SK-N-SH (cell line): ENCODE results near the gene ST3GAL2. TPM values are rescaled to one million over a fixed set of nuclear protein-coding genes. Genes with fewer than 3 reads are reported as not detected.
A peak's percentile ranks its signal among the peaks of the same experiment; 100 is the strongest.

Experiments used
- CTCF ChIA-PET: fragments of 300-600, 350-600 bp; formaldehyde crosslinking; extraction: SDS; loops from one replicate; lab custom pipeline; 2021; lab: Yijun Ruan, JAX
- POLR2A ChIA-PET: fragments of 350-600 bp; sonication (Branson Sonifier 250); formaldehyde crosslinking; extraction: SDS; loops from one replicate; lab custom pipeline; 2020; ENCODE audit warnings: antibody characterized with exemption, inconsistent platforms; lab: Yijun Ruan, JAX
- DNase-seq: peaks from one replicate; pipeline ENCODE4 v3.0.0; 2012
- H2AFZ ChIP-seq: fragments of 200-600 bp; sonication (generic); 2 replicates; pipeline ENCODE4 v1.8.1; 2016; ENCODE audit warnings: antibody characterized with exemption, mild to moderate bottlenecking, low read depth
- H3F3A ChIP-seq: fragments of 200-600 bp; sonication (generic); replicated peaks from 2 replicates; pipeline ENCODE3; 2016; ENCODE audit warnings: antibody characterized with exemption, mild to moderate bottlenecking; ENCODE audit not compliant: insufficient read depth
- H3K27ac ChIP-seq, 2 experiments: fragments of 200-500 bp in 1 of 2; fragments of 200-600 bp in 1 of 2; sonication (Bioruptor generic) in 1 of 2; sonication (generic), shearing (Covaris generic) in 1 of 2; 2 replicates each; pipeline versions ENCODE4 v1.5.1 to v1.6.1; 2014 to 2016; ENCODE audit warnings: low read depth in 2 of 2, inconsistent platforms in 1 of 2, low read length in 1 of 2, mild to moderate bottlenecking in 1 of 2, mixed read lengths in 1 of 2
- H3K27me3 ChIP-seq: fragments of 200-600 bp; sonication (generic), shearing (Covaris generic); 2 replicates; pipeline ENCODE4 v1.6.1; 2016; ENCODE audit warnings: mixed run types; ENCODE audit not compliant: insufficient read depth
- H3K36me3 ChIP-seq, 2 experiments: fragments of 200-500 bp in 1 of 2; fragments of 200-600 bp in 1 of 2; sonication (Bioruptor generic) in 1 of 2; sonication (generic) in 1 of 2; replicated peaks in 1 of 2; 2 replicates each; pipeline versions ENCODE3 to v1.5.1; 2014 to 2016; ENCODE audit warnings: low read length in 1 of 2, mild to moderate bottlenecking in 1 of 2; ENCODE audit not compliant: insufficient read depth in 2 of 2, control insufficient read depth in 1 of 2
- H3K4me1 ChIP-seq, 2 experiments: fragments of 200-500 bp in 1 of 2; fragments of 200-600 bp in 1 of 2; sonication (Bioruptor generic) in 1 of 2; sonication (generic), shearing (Covaris generic) in 1 of 2; 2 replicates each; pipeline versions ENCODE4 v1.5.1 to v1.6.1; 2014 to 2016; ENCODE audit warnings: low read depth in 1 of 2, low read length in 1 of 2, mixed run types in 1 of 2; ENCODE audit not compliant: insufficient read depth in 2 of 2, control insufficient read depth in 1 of 2
- H3K4me2 ChIP-seq: fragments of 200-600 bp; sonication (generic), shearing (Covaris generic); 2 replicates; pipeline ENCODE4 v1.6.1; 2017; ENCODE audit warnings: mixed run types
- H3K4me3 ChIP-seq, 2 experiments: fragments of 200-500 bp in 1 of 2; fragments of 200-600 bp in 1 of 2; sonication (Bioruptor generic) in 1 of 2; sonication (generic), shearing (Covaris generic) in 1 of 2; 2 replicates each; pipeline versions ENCODE4 v1.5.1 to v1.8.1; 2014 to 2016; ENCODE audit warnings: low read depth in 2 of 2, inconsistent platforms in 1 of 2, low read length in 1 of 2, mild to moderate bottlenecking in 1 of 2, mixed read lengths in 1 of 2, moderate library complexity in 1 of 2
- H3K79me2 ChIP-seq: fragments of 200-600 bp; sonication (generic); 2 replicates; pipeline ENCODE4 v1.8.1; 2017; ENCODE audit warnings: mild to moderate bottlenecking; ENCODE audit not compliant: insufficient read depth
- H3K9ac ChIP-seq: fragments of 200-600 bp; sonication (generic); 2 replicates; pipeline ENCODE4 v1.6.1; 2017; ENCODE audit warnings: mixed run types
- H3K9me2 ChIP-seq: fragments of 200-600 bp; sonication (generic); 2 replicates; pipeline ENCODE4 v1.6.1; 2017; ENCODE audit warnings: mixed run types
- H3K9me3 ChIP-seq: fragments of 200-600 bp; sonication (generic); 2 replicates; pipeline ENCODE4 v1.6.1; 2017; ENCODE audit warnings: mixed run types, mild to moderate bottlenecking, moderate library complexity
- H4K20me1 ChIP-seq: fragments of 200-600 bp; sonication (generic); 2 replicates; pipeline ENCODE4 v1.6.1; 2017; ENCODE audit warnings: mild to moderate bottlenecking, mixed run types; ENCODE audit not compliant: insufficient read depth
- CHD2 ChIP-seq: fragments of 150-350 bp; IDR thresholded peaks from 2 replicates; pipeline ENCODE4 v1.6.1; 2018; ENCODE audit warnings: low read length; ENCODE audit not compliant: partially characterized antibody
- CTCF ChIP-seq: fragments of 200-600 bp; sonication (generic); IDR thresholded peaks from 2 replicates; pipeline ENCODE4 v1.6.1; 2017; ENCODE audit warnings: antibody characterized with exemption, mild to moderate bottlenecking, moderate library complexity
- ELF1 ChIP-seq: IDR thresholded peaks from 2 replicates; pipeline ENCODE4 v1.4.0; 2012
- FOSL2 ChIP-seq: IDR thresholded peaks from 2 replicates; pipeline ENCODE4 v1.4.0; 2012; ENCODE audit warnings: low read depth, mild to moderate bottlenecking, moderate library complexity, borderline replicate concordance
- IRF3 ChIP-seq: fragments of 150-350 bp; IDR thresholded peaks from 2 replicates; pipeline ENCODE4 v1.6.1; 2016; ENCODE audit warnings: mild to moderate bottlenecking, low read depth, low read length
- JUND ChIP-seq: IDR thresholded peaks from 2 replicates; pipeline ENCODE4 v1.4.0; 2012
- MAX ChIP-seq: IDR thresholded peaks from 2 replicates; pipeline ENCODE4 v1.4.0; 2012; ENCODE audit warnings: low read depth
- MXI1 ChIP-seq: IDR thresholded peaks from 2 replicates; pipeline ENCODE4 v1.6.1; 2012; ENCODE audit warnings: mild to moderate bottlenecking, low read depth, low read length, improper control_type of control experiment
- POLR2AphosphoS5 ChIP-seq: IDR thresholded peaks from 2 replicates; pipeline ENCODE4 v1.6.1; 2012; ENCODE audit warnings: low read depth, low read length
- RAD21 ChIP-seq: IDR thresholded peaks from 2 replicates; pipeline ENCODE4 v1.6.1; 2012; ENCODE audit warnings: mild to moderate bottlenecking, low read length
- RCOR1 ChIP-seq: fragments of 150-350 bp; IDR thresholded peaks from 2 replicates; pipeline ENCODE4 v1.6.1; 2017; ENCODE audit warnings: antibody characterized with exemption, low read length
- SMC3 ChIP-seq: IDR thresholded peaks from 2 replicates; pipeline ENCODE4 v1.6.1; 2012; ENCODE audit warnings: low read depth, low read length, improper control_type of control experiment
- TAF1 ChIP-seq: IDR thresholded peaks from 2 replicates; pipeline ENCODE4 v1.6.1; 2012; ENCODE audit warnings: low read depth, mild to moderate bottlenecking, low read length, moderate library complexity, borderline replicate concordance
- TCF12 ChIP-seq: IDR thresholded peaks from 2 replicates; pipeline ENCODE4 v1.4.0; 2012
- USF1 ChIP-seq: IDR thresholded peaks from 2 replicates; pipeline ENCODE4 v1.4.0; 2012; ENCODE audit warnings: low read depth, borderline replicate concordance
- YY1 ChIP-seq: IDR thresholded peaks from 2 replicates; pipeline ENCODE4 v1.4.0; 2012; ENCODE audit warnings: low read depth, mild to moderate bottlenecking
- WGBS: methylation state at CpG from one replicate; pipeline ENCODE4 v1.1.6; 2017; ENCODE audit warnings: low lambda C conversion rate; 5-methylcytosine and 5-hydroxymethylcytosine counted together
- polyA plus RNA-seq, 3 experiments: library from polyadenylated mRNA; depleted of rRNA; stranded (reverse); fragments of >200 nt; gene quantifications; 2 replicates each; pipeline ENCODE4 v1.2.3, GENCODE V29; 2012

ST3GAL2 gene
- polyA plus RNA-seq, 1 of the 3 experiments (the other 2 are of a cell fraction): 19.9 TPM

- Histone ChIP-seq H3K79me2 (peaks cover 32% of the 10 kb centered on the region), H3K4me2 (peak overlapping the region; percentile 95), H3K27ac (peak overlapping the region; percentile 74 to 77; a peak in 3 of 4 replicates), H3K36me3 (peaks cover 7 to 35% of the 10 kb centered on the region in 2 experiments), H3K9ac (no peak overlapping the region), H3K9me3 (no peaks in the 10 kb centered on the region), H3K27me3 (no peaks in the 10 kb centered on the region), H2AFZ (peak overlapping the region; percentile 77; the same call in 1 of the 2 replicates), H3F3A (peaks cover 24% of the 10 kb centered on the region), H3K4me1 (peaks cover 6 to 8% of the 10 kb centered on the region in 2 experiments; a peak in 2 of 4 replicates), H3K4me3 (peak overlapping the region in 1 of 2 experiments; percentile 44; a peak in 3 of 4 replicates)
- POLR2A ChIA-PET: interaction anchor here (0.7 to 2.8 kb wide), 23 partner anchors 10 to 297 kb away, joined by 3 to 22 read pairs (median 4); partner anchors contain the start of genes AARS1, DDX19A, FCSK and ST3GAL2
- CTCF ChIA-PET: interaction anchor here (0.7 to 2.4 kb wide), 8 partner anchors 10 to 89 kb away, joined by 3 to 15 read pairs (median 4); partner anchors contain the start of genes FCSK and ST3GAL2
- no peak for DNase-seq
- 34% methylated on average over 23 of the region's 47 CpGs for WGBS
- TF ChIP-seq TCF12 (peak; percentile 18; the same call in 1 of the 2 replicates), RAD21 (no peak), MAX (no peak; the same call in 1 of the 2 replicates), POLR2AphosphoS5 (0 out of 2 replicates have a peak, but pooled peaks have one; percentile 21), CTCF (no peak), FOSL2 (no peak)
- TF ChIP-seq, all 33 proteins: peak for 2
- Histone ChIP-seq H3K9me2 (no peaks in the 10 kb centered on the region), H4K20me1 (no peaks in the 10 kb centered on the region)
Measured at GRCh38 chr16:70381604-70382342, 57.1 kb downstream of the ST3GAL2 start.

GRCh38 chr16:70380919-70381603 is 57.8 kb downstream of the ST3GAL2 start:
- 0% methylated on average over 6 of the region's 52 CpGs for WGBS
- CTCF ChIA-PET: interaction anchor here (0.7 to 2.4 kb wide), 13 partner anchors 9 to 138 kb away, joined by 3 to 15 read pairs (median 4); partner anchors contain the start of genes FCSK and ST3GAL2
- Histone ChIP-seq H3K79me2 (peaks cover 32% of the 10 kb centered on the region), H3K9ac (peak overlapping the region; percentile 78), H4K20me1 (no peaks in the 10 kb centered on the region), H3K9me3 (no peaks in the 10 kb centered on the region), H3K27me3 (no peaks in the 10 kb centered on the region), H3K9me2 (no peaks in the 10 kb centered on the region), H3K27ac (peak overlapping the region; percentile 77 to 85), H3K4me3 (peak overlapping the region; percentile 65 to 72), H3F3A (peaks cover 31% of the 10 kb centered on the region), H3K4me1 (peaks cover 6 to 8% of the 10 kb centered on the region in 2 experiments; a peak in 2 of 4 replicates), H3K36me3 (peaks cover 11 to 36% of the 10 kb centered on the region in 2 experiments), H2AFZ (peak overlapping the region; percentile 77; the same call in 1 of the 2 replicates), H3K4me2 (peak overlapping the region; percentile 95)
- DNase-seq: peak; percentile 97
- POLR2A ChIA-PET: interaction anchor here (0.7 to 2.8 kb wide), 25 partner anchors 11 to 390 kb away, joined by 3 to 22 read pairs (median 4); partner anchors contain the start of genes AARS1, DDX19A, FCSK and ST3GAL2
- peak; percentile 59; the same call in 1 of the 2 replicates for TF ChIP-seq YY1
- TF ChIP-seq TAF1: peak; percentile 90
- TF ChIP-seq ELF1: no peak
- TF ChIP-seq SMC3: peak; percentile 4; the same call in 1 of the 2 replicates
- peak; percentile 50 for TF ChIP-seq CHD2
- TF ChIP-seq FOSL2: no peak
- peak; percentile 95 for TF ChIP-seq POLR2AphosphoS5
- TF ChIP-seq IRF3: peak; percentile 78
- TF ChIP-seq CTCF: peak; percentile 49
- TF ChIP-seq JUND: no peak
- TF ChIP-seq MAX: peak; percentile 98
- TF ChIP-seq MXI1: peak; percentile 96
- no peak for TF ChIP-seq RCOR1
- peak; percentile 74 for TF ChIP-seq USF1
- no peak for TF ChIP-seq RAD21
